Kidney glomerular epithelial cell (primary cell): ENCODE measurements around the gene GPR183.
A peak's percentile ranks its signal among the peaks of the same experiment; 100 is the strongest.

Experiments used
- DNase-seq: peaks from one replicate; lab custom pipeline; 2025; lab: John Stamatoyannopoulos, UW

Gene GPR183

GRCh38 chr13:99307247-99307646 lies at the start of gene GPR183:
GPR183 (minus strand) TSS chr13:99307399; CDS start chr13:99296145, 11,254 bp downstream.
- DNase-seq = peak; percentile 65

GRCh38 chr13:99356262-99357091 lies 49.3 kb upstream of the GPR183 start:
- peak; percentile 60 for DNase-seq

GRCh38 chr13:99356012-99356261 lies 48.7 kb upstream of the GPR183 start:
- no peak for DNase-seq

- no peak for DNase-seq
Observed at GRCh38 chr13:99355267-99356011, 48.2 kb upstream of the GPR183 start.

- no peak for DNase-seq
Observed at GRCh38 chr13:99354371-99354951, 47.3 kb upstream of the GPR183 start.

GRCh38 chr13:99353836-99354235 lies 46.6 kb upstream of the GPR183 start:
- no peak for DNase-seq

GRCh38 chr13:99353246-99353600 lies 46.0 kb upstream of the GPR183 start:
- no peak for DNase-seq

GRCh38 chr13:99352351-99353245 lies 45.4 kb upstream of the GPR183 start:
- no peak for DNase-seq

GRCh38 chr13:99351772-99352171 lies 44.6 kb upstream of the GPR183 start:
- DNase-seq = no peak

GRCh38 chr13:99350191-99350590 lies 43.0 kb upstream of the GPR183 start:
- no peak for DNase-seq

- DNase-seq = no peak
Observed at GRCh38 chr13:99347911-99348451, 40.8 kb upstream of the GPR183 start.

GRCh38 chr13:99347335-99347878 lies 40.2 kb upstream of the GPR183 start:
- no peak for DNase-seq

GRCh38 chr13:99346335-99347042 lies 39.3 kb upstream of the GPR183 start:
- DNase-seq = no peak

- no peak for DNase-seq
Observed at GRCh38 chr13:99345345-99345744, 38.1 kb upstream of the GPR183 start.

GRCh38 chr13:99344610-99345208 lies 37.5 kb upstream of the GPR183 start:
- no peak for DNase-seq

- no peak for DNase-seq
Observed at GRCh38 chr13:99342723-99343315, 35.6 kb upstream of the GPR183 start.

- DNase-seq = no peak
Observed at GRCh38 chr13:99341969-99342722, 34.9 kb upstream of the GPR183 start.

GRCh38 chr13:99340638-99341037 lies 33.4 kb upstream of the GPR183 start:
- DNase-seq = no peak

- DNase-seq = no peak
Observed at GRCh38 chr13:99339736-99340397, 32.7 kb upstream of the GPR183 start.
